Transverse colon (tissue), 4 donors: Measurements from ENCODE around the gene ATF4. TPM values are rescaled to one million over a fixed set of nuclear protein-coding genes. Genes with fewer than 3 reads are reported as not detected.

Experiments
- DNase-seq: peaks from one replicate; pipeline ENCODE4 v3.0.0-alpha.2; 2019
- H3K27ac ChIP-seq, 4 donors: fragments of 200-600 bp; sonication (generic); 2 replicates each; pipeline ENCODE4 v1.5.1; 2016 to 2018; ENCODE audit warnings: inconsistent platforms in 4 of 4
- H3K27me3 ChIP-seq: fragments of 200-600 bp; sonication (generic); 2 replicates; pipeline ENCODE4 v1.5.1; 2017; ENCODE audit warnings: inconsistent platforms
- H3K36me3 ChIP-seq, 4 donors: fragments of 200-600 bp; sonication (generic); 2 replicates each; pipeline ENCODE4 v1.5.1; 2017 to 2019; ENCODE audit warnings: inconsistent platforms in 4 of 4
- H3K4me1 ChIP-seq, 4 donors: fragments of 200-600 bp; sonication (generic); 2 replicates each; pipeline ENCODE4 v1.5.1; 2017 to 2020; ENCODE audit warnings: inconsistent platforms in 4 of 4
- H3K4me3 ChIP-seq, 4 donors: fragments of 200-600 bp; sonication (generic); 1 replicate in 1 of 4; 2 replicates in 3 of 4; pipeline versions ENCODE4 v1.5.1 to v1.6.1; 2017 to 2019; ENCODE audit warnings: inconsistent platforms in 4 of 4
- H3K9me3 ChIP-seq, 2 donors: fragments of 200-600 bp; sonication (generic); 2 replicates each; pipeline ENCODE4 v1.5.1; 2017 to 2019; ENCODE audit warnings: inconsistent platforms in 2 of 2
- CTCF ChIP-seq, 5 experiments: fragments of 200-600 bp in 3 of 5; fragments of 450-650 bp in 2 of 5; sonication (generic) in 3 of 5; IDR thresholded peaks; 1 replicate in 2 of 5; 2 replicates in 3 of 5; pipeline ENCODE4 v1.5.1; 2016 to 2017; ENCODE audit warnings: antibody characterized with exemption in 5 of 5, inconsistent platforms in 3 of 5, mild to moderate bottlenecking in 2 of 5, moderate library complexity in 1 of 5
- EP300 ChIP-seq: sonication (generic); formaldehyde crosslinking; IDR thresholded peaks from one replicate; pipeline ENCODE4 v1.6.1; 2017; ENCODE audit warnings: antibody characterized with exemption, low read depth
- POLR2A ChIP-seq: fragments of 450-650 bp; IDR thresholded peaks from one replicate; pipeline ENCODE4 v1.6.1; 2016; ENCODE audit warnings: antibody characterized with exemption, mild to moderate bottlenecking, moderate library complexity
- POLR2AphosphoS5 ChIP-seq, 3 donors: sonication (generic); formaldehyde crosslinking; IDR thresholded peaks; one replicate each; pipeline ENCODE4 v1.6.1; 2016; ENCODE audit warnings: antibody characterized with exemption in 3 of 3
- WGBS, 2 donors: methylation state at CpG; one replicate each; pipeline ENCODE4 v1.1.5; 2018; ENCODE audit warnings: low coverage in 1 of 2; 5-methylcytosine and 5-hydroxymethylcytosine counted together
- in situ Hi-C, 4 donors: fragments of 200-750 bp; cut with MboI; loops; one replicate each; pipeline versions ENCODE4 v1.15.0 to v1.15.1; 2017; ENCODE audit warnings: low sequenced_read_pairs in 3 of 4, low pct_ligation_motif_present in 1 of 4, low pct_unique_long_range_greater_than_20kb in 1 of 4
- intact Hi-C: fragments of 100-400 bp; cut with DNase I; formaldehyde crosslinking; loops from one replicate; pipeline ENCODE4 v1.15.1; 2023; ENCODE audit warnings: low total_unique reads
- total RNA-seq, 4 donors: library from RNA; depleted of rRNA; stranded (reverse); fragments of >200 nt; gene quantifications; one replicate each; pipeline ENCODE4 v1.1.0, GENCODE V29; 2016

Gene ATF4
- total RNA-seq, 4 donors from 2014 or later, result 262 to 566 (median 339) TPM

- no peak overlapping the region for H3K4me3 ChIP-seq
- in situ Hi-C loops (no loop called here), intact Hi-C loops (no loop called here)
- peaks cover 4 to 7% (median 5%) of the 10 kb centered on the region in 4 donors for H3K4me1 ChIP-seq
- TF ChIP-seq EP300 (no peak), POLR2AphosphoS5 (IDR thresholded peaks at IDR 0.05) (no peak), CTCF (IDR thresholded peaks at IDR 0.05) (no peak), POLR2A (no peak)
- H3K27me3 ChIP-seq, result peaks cover 37% of the 10 kb centered on the region
- no peaks in the 10 kb centered on the region for H3K9me3 ChIP-seq
- WGBS, 2 donors, result 62 to 73% methylated on average over 5 to 9 of the region's 9 CpGs
- DNase-seq, result no peak
- H3K27ac ChIP-seq, result no peak overlapping the region
- no peaks in the 10 kb centered on the region for H3K36me3 ChIP-seq
These were observed 42.6 kb downstream of the ATF4 start for GRCh38 chr22:39562839-39563489.

- Histone ChIP-seq H3K27ac (no peak overlapping the region), H3K4me1 (no peaks in the 10 kb centered on the region), H3K4me3 (no peak overlapping the region), H3K27me3 (peaks cover 29% of the 10 kb centered on the region), H3K9me3 (no peaks in the 10 kb centered on the region), H3K36me3 (no peaks in the 10 kb centered on the region)
- in situ Hi-C loops (no loop called here), intact Hi-C loops (no loop called here)
- TF ChIP-seq EP300 (no peak), CTCF (IDR thresholded peaks at IDR 0.05) (no peak), POLR2A (no peak), POLR2AphosphoS5 (IDR thresholded peaks at IDR 0.05) (no peak)
- DNase-seq, result no peak
- 86% methylated on average over 7 of the region's 7 CpGs; no CpG with 5 or more reads in 1 of the 2 donors for WGBS, 2 donors
These were observed 43.4 kb downstream of the ATF4 start for GRCh38 chr22:39563571-39564428.

- no peak for DNase-seq
- no peak overlapping the region for H3K4me3 ChIP-seq
- no peaks in the 10 kb centered on the region for H3K9me3 ChIP-seq
- WGBS, 2 donors, result 93 to 96% methylated on average over 4 to 5 of the region's 5 CpGs
- H3K36me3 ChIP-seq, result no peaks in the 10 kb centered on the region
- no peak overlapping the region for H3K27ac ChIP-seq
- TF ChIP-seq POLR2AphosphoS5 (IDR thresholded peaks at IDR 0.05), result no peak
- TF ChIP-seq POLR2A, result no peak
- no peak for TF ChIP-seq CTCF (IDR thresholded peaks at IDR 0.05)
- H3K4me1 ChIP-seq, result no peaks in the 10 kb centered on the region
- in situ Hi-C loops, result no loop called here
- peaks cover 12% of the 10 kb centered on the region for H3K27me3 ChIP-seq
- intact Hi-C loops, result no loop called here
These were observed 45.1 kb downstream of the ATF4 start for GRCh38 chr22:39565414-39565944.

- WGBS, 2 donors, result 56 to 89% methylated on average over 2 to 14 of the region's 14 CpGs
- no peaks in the 10 kb centered on the region for H3K36me3 ChIP-seq
- H3K9me3 ChIP-seq, result no peaks in the 10 kb centered on the region
- H3K27me3 ChIP-seq, result peaks cover 6% of the 10 kb centered on the region
- H3K27ac ChIP-seq, result no peak overlapping the region
- peak; percentile 19 for DNase-seq
- TF ChIP-seq POLR2A, result no peak
- no peak overlapping the region for H3K4me3 ChIP-seq
- intact Hi-C loops, result no loop called here
- no peaks in the 10 kb centered on the region for H3K4me1 ChIP-seq
- in situ Hi-C loops, result no loop called here
These were observed 47.0 kb downstream of the ATF4 start for GRCh38 chr22:39567135-39567946.
